Endothelial cell of umbilical vein (primary cell): ENCODE measurements around the gene ATXN7L1.

Experiments
- CTCF ChIP-seq, 2 donors: IDR thresholded peaks; 1 replicate in 1 of 2; 2 replicates in 1 of 2; pipeline ENCODE4 v1.5.1; 2011; ENCODE audit warnings: low read length in 2 of 2, mild to moderate bottlenecking in 2 of 2, moderate library complexity in 2 of 2, control low read depth in 1 of 2, inconsistent platforms in 1 of 2, low read depth in 1 of 2; ENCODE audit not compliant: insufficient read depth in 1 of 2; ENCODE audit errors: extremely low read depth in 1 of 2
- EZH2 ChIP-seq: IDR thresholded peaks from 2 replicates; pipeline ENCODE4 v1.6.1; 2012; ENCODE audit warnings: borderline replicate concordance, low read depth, mild to moderate bottlenecking, moderate library complexity, low read length, inconsistent platforms; ENCODE audit not compliant: severe bottlenecking
- FOS ChIP-seq: IDR thresholded peaks from 2 replicates; pipeline ENCODE4 v1.6.1; 2011; ENCODE audit warnings: mild to moderate bottlenecking, low read length, moderate library complexity, borderline replicate concordance; ENCODE audit not compliant: insufficient read depth
- GATA2 ChIP-seq: IDR thresholded peaks from 2 replicates; pipeline ENCODE4 v1.7.0; 2011; ENCODE audit warnings: low read depth, mild to moderate bottlenecking, moderate library complexity, mixed read lengths, low read length; ENCODE audit not compliant: insufficient read length, insufficient read depth
- JUN ChIP-seq: IDR thresholded peaks from 2 replicates; pipeline ENCODE4 v1.6.1; 2011; ENCODE audit warnings: borderline replicate concordance, low read depth; ENCODE audit not compliant: insufficient read length, insufficient read depth
- MAX ChIP-seq: IDR thresholded peaks from 2 replicates; pipeline ENCODE4 v1.6.1; 2011; ENCODE audit not compliant: insufficient read depth, insufficient read length
- MYC ChIP-seq: IDR thresholded peaks from one replicate; pipeline ENCODE4 v1.6.1; 2011; ENCODE audit warnings: mild to moderate bottlenecking, low read depth, low read length
- POLR2A ChIP-seq: IDR thresholded peaks from 2 replicates; pipeline ENCODE4 v1.6.1; 2012; ENCODE audit warnings: low read depth, mild to moderate bottlenecking, control low read depth, low read length
- POLR2AphosphoS5 ChIP-seq: IDR thresholded peaks from 2 replicates; pipeline ENCODE4 v1.6.1; 2012; ENCODE audit warnings: low read depth, mild to moderate bottlenecking, control low read depth, low read length, moderate library complexity; ENCODE audit not compliant: insufficient read depth

- TF ChIP-seq CTCF (IDR thresholded peaks at IDR 0.05; ENCODE audit: extremely low read depth in 1 of 2, insufficient read depth in 1 of 2, low read depth in 1 of 2, low read length in 2 of 2): no peak
- no peak for TF ChIP-seq POLR2AphosphoS5
- TF ChIP-seq JUN: no peak
- TF ChIP-seq EZH2: no peak
- no peak for TF ChIP-seq POLR2A
- TF ChIP-seq MYC: no peak
- TF ChIP-seq MAX: no peak
- TF ChIP-seq GATA2: no peak
- TF ChIP-seq FOS: no peak
Observed at GRCh38 chr7:105876964-105877601, 684 bp upstream of the ATXN7L1 start.
